G401.6 (cell line): Measurements from ENCODE around the gene CLOCK.

Experiments
- FAIRE-seq: peaks from 2 replicates; lab custom pipeline; 2012; peaks lifted over from hg19 to GRCh38; lab: Jason Lieb, UNC

The CLOCK gene

DNA sequence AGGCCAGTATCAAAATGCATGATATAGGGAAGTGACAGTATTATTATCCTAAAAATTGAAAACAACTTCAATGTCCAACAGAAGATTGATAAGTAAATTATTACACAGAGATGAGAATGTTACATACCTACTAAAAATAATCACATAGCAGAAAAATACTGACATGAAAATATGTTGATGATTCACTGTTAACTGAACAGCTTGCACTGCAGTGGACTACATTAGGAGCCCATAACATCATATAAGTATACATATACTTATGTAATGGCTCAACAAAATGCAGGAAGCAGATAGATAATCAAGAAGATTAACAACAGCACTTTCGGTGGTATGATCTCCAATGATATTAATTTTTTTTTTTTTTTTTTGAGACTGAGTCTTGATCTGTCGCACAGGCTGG is 7.1 kb downstream of the CLOCK start:
- no peak for FAIRE-seq

DNA sequence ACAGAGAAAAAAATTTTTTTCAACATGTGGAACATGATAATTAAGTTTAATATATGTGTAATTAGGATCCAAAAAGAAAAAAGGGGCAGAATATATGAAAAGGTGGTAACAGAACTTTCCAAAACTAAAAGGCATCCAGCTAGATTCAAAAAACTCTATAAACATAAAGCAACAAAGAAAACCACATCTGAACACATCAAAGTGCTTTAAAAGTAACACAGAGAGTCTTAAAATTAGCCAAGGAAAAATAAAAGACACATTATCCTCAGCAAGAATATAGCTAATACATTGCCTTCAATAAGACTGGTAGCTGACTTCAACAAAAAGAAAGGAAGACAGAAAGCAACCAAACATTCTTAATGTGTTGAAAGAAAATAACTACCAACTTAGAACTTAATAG is 8.2 kb downstream of the CLOCK start:
- FAIRE-seq, result no peak

DNA sequence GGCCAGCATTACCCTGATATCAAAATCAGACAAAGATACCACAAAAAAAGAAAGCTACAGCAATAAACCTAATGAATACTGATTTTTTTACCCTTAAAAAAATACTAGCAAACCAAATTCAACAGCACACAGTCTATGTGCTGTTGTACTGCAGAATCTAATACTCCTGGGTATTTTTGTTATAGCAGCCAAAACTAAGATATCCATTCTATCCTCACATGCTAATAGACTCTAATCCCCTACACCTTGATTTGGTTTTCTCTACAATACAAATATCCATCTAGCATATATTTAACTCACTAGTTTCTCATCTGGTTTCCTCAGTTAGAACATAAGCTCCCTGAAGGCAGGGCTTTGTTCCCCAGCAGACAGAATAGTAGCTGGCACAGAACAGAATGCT is 12.4 kb downstream of the CLOCK start:
- no peak for FAIRE-seq

DNA sequence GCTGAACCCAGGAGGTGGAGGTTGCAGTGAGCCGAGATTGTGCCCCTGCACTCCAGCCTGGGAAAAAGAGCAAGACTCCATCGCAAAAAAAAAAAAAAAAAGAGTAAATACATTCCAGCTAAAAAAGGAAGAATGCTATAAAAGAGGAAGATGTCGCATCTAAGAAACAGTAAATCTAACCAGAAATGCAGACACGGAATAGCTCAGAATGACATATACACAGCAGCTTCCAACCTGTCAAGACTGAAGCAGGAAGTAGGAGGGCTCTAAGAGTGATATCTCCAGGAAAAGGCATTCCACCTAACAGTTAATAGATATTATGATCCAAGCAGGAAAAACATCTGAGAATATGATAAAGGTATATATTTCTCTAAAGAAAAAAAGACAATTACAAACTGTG is 16.0 kb downstream of the CLOCK start:
- no peak for FAIRE-seq

DNA sequence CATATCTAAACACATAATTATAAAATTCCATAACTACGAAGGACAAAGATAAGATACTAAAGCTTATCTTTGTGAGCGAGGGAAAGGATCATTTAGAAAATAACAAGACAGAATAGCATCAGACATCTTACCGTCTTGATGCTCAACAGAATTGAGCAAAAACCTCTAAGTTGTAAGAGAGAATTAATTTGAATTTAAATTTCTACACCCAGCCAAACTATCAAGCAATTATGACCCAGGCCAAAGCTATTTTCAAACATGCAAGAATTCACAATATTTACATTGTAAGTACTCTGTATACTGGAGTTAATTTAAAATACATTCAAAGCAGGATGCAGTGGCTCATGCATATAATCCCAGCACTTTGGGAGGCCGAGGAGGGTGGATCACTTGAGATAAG is 16.5 kb downstream of the CLOCK start:
- no peak for FAIRE-seq

DNA sequence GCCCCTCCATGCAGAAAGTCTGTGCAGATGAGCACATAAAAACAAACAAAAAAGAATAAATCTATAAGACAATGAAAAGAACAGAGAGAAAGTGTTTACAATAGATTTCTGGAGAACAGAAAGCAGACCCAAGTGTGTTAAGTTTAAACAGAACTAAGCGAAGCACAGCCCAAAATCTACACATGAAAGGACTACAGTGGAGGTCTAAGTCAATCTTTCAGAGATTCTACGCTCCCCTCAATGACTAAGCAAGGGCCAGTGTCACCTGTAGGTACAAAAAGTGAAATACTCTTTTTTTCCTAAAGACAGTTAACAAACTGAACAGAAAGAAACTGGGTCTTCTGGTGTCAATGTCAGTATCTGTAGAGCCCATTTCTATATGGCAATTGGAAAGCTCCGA is 18.2 kb downstream of the CLOCK start:
- FAIRE-seq, result no peak

DNA sequence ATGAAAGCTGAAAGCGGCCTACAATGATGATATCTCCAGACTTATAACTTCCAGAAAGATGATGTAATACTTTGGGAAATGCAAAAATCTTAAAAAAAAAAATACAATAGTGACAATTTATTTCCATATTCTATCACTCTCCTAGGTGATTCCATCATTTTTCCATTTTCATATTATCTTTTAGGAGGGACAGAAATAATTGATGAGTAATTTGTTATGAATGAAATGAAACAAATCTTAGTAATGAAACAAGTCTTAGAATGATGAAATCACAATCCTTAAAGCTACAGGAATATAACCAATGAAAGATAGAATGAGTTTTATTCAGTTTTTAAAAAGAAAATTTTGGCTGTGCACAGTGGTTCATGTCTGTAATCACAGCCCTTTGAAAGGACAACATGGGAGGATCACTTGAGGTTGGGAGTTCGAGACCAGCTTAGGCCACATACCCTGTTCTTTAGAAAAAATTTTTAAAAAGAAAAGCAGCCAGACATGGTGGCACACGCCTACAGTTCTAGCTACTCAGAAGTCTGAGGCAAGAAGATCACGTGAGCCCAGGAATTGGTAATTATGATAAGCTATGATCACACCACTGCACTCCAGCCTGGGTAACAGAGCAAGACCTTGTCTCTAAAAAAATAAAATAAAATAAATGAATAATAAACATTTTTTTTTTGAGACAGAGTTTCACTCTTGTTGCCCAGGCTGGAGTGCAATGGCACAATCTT is 21.7 kb downstream of the CLOCK start:
- no peak for FAIRE-seq

DNA sequence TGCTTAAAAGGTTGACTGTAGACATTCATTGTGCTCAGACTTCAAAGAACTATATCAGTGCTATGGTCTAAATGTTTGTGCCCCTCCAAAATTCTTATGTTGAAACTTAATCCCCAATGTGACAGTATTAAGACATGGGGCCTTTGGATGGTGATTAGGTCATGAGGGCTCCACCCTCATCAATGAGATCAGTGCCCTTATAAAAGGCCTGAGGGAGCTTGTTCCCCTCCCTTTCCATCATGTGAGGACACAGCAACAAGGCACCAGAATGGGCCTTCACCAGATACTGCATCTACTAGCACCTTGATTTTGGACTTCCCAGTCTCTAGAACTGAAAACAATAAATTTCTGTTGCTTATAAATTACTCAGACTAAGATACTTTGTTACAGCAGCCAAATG is 28.3 kb downstream of the CLOCK start:
- FAIRE-seq, result no peak

DNA sequence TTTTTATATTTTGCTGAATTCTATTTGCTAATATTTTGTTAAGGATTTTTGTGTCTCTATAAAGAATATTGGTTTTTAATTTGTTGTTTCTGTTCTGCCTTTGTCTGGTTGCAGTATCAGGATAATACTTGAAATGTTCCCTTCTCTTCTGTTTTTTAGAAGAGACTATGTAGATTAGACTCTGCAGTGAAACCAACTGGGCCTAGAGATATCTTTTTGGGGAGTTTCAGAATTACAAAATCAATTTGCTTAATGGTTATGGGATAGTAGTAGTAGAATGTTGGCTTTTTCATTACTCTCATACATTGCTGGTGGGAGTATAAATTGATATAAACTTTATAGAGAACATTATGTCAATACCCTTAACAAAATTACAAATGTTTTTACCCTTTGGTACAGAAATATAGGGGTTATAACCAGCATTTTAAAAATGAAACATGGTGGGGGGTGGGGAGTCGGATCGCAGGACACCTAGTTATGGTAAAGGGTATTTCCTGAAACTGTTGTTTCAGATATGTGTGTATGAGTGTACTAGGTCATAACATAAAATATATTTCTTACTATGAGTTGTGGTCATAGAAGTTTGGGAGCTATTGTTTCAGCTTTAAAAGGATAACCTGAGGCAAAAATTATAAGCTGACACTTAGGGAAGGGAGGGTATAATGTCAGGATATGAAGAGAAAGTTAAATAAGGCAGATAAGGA is 29.0 kb downstream of the CLOCK start:
- FAIRE-seq, result no peak

DNA sequence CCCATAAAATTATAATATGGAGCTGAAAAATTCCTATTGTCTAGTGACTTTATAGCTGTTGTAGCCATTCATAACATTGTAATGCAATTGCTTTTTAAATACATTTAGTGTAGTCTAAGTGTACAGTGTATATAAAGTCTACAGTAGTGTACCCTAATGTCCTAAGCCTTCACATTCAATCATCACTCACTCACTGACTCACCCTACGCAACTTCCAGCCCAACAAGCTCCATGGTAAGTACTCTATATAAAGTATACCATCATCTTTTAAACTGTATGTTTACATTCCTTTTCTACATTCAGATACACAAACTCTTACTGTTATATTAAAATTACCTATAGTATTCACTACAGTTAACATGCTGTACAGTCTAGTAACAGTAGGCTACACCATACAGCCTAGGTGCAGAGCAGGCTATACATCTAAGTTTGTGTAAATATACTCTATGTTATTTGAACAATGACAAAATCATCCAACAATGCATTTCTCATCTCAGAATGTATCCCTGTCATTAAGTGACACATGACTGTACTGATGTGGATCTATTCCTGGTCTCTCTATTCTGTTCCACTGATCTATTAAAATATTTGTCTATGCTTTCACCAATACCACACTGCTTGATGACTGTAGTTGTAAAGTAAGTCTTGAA is 33.7 kb downstream of the CLOCK start:
- FAIRE-seq, result no peak

DNA sequence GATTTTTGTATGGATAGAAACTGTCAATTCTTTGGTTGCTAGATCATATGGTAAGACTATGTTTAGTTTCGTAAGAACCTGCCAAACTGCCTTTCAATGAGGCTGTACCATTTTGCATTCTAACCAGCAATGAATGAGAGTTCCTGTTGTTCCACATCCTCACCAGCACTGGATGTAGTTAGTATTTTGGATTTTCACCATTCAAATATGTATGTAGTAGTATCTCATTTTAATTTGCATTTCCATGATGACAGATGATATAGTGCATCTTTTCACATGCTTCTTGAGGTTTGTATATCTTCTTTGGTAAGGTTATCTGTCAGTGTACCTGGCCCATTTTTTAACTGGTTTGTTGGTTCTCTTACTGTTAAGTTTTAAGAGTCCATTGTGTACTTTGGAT is 34.6 kb downstream of the CLOCK start:
- FAIRE-seq, result no peak

DNA sequence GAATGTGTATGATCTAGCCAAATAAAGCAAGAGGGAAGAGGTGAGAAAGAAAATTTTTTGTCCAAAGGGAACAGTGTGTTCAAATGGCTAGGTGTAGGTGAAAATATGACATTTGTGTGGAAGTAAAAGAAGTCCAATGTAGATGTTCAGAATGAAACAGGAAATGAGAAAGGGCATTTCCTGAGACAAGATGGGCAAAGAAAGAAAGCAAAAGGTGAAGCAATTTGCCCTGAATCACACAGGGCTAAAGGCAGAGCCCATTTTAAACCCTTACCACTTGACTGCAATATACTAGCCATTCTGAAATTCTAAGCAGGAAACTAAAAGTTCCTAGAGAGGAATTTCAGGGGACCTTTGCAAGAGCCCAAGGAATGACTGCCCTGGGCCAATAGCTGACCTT is 36.0 kb downstream of the CLOCK start:
- no peak for FAIRE-seq

DNA sequence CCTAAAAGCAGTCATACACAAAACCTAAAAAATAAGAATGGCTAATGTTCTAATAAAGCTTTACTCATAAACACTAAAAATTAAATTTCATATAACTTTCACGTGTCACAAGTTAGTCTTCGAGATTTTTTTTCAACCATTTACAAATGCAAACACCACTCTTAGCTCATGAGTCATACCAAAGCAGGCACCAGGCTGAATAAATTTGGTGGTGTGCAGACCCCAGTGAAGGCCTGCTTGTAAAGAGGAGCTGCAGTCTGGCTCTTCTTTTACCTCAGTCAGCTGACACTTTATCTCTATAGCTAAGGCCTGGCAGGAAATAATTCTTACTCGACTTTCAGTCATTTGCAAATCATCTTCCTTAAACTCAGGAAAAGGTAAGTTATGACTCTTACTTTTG is 37.4 kb downstream of the CLOCK start:
- FAIRE-seq, result no peak

DNA sequence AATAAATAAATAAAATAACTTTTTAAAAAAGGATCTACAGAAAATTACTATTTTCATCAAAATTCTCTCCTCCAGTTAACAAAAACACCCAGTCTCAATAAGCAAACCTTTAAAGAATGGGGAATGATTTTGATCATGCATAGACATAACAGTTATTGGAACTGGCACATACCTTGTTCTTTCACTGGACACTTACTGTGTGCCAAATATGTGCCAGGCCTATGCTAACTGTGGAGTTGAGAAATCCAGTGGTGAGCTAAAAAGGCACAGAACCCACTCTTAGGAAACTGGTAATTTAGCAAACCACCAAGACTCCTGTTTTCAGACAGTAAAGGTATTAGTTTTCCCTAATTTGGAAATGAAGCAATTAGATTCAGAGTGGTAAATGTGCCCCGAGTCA is 39.1 kb downstream of the CLOCK start:
- no peak for FAIRE-seq

DNA sequence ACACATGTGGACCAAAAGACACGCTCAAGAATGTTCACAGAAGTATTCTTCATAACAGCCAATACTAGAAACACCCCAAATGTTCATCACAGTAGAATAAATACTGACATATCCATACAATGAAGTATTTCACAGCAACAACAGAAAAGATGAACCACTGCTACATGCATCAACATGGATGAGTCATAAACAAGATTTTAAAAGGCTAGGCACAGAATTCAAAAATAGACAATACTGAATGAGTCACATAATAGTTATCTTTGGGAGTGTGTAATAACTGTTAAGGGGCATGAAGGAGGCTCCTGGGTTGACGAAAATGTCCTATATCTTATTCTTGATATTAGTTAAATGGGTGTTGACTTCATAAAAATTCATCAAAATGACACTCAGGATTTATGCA is 43.5 kb downstream of the CLOCK start:
- no peak for FAIRE-seq

DNA sequence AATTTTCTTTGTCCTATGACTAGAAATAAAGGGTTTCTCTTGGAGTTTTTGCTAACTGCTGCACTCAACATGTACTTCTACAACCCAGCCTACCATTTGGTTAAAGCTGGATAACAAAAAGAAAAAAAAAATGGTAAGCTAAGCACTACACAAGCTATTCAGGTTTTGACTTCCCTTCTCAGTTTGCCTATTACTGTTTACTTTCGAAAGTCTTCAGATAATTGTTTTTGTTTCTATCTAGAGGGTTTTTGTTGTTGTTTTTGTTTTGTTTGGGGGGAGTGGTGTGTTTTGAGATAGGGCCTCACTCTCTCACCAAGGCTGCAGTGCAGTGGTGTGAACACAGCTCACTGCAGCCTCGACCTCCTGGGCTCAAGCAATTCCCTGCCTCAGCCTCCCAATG is 46.6 kb downstream of the CLOCK start:
- FAIRE-seq, result no peak

DNA sequence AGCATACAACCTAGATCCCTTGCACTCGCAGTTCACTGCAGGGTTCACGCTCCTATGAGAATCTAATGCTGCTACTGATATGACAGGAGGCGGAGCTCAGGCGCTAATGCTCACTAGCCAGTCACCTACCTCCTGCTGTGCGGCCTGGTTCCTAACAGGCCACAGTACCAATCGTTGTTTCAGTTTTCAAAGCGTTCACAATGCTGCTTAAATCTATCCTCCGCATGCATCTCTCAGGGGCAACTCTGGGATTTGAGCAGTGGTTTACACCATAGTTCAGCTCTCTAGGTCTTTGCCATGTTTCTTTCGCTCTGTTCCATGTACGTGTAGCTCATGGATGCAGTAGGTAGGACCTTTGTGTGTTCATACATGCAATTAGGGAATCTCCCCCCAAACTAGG is 47.2 kb downstream of the CLOCK start:
- no peak for FAIRE-seq

DNA sequence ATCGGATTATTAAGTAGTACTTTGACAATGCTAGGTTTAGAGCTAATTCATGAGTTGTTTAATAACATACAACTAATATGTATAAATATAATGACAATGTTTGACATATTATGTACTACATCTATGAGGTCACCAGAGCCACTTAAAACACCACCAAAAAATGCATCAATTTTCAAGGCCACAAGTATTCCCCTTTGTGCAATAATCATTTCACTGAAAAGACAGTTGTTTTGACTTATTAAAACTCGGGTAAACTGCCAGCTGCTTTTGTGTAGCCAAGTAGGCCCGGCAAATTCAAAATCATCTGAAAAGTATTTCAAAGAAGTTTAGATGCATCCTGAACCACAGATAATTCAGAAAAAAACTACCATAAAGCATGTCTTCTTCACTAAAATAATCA is 48.7 kb downstream of the CLOCK start:
- FAIRE-seq, result peak; percentile 11

DNA sequence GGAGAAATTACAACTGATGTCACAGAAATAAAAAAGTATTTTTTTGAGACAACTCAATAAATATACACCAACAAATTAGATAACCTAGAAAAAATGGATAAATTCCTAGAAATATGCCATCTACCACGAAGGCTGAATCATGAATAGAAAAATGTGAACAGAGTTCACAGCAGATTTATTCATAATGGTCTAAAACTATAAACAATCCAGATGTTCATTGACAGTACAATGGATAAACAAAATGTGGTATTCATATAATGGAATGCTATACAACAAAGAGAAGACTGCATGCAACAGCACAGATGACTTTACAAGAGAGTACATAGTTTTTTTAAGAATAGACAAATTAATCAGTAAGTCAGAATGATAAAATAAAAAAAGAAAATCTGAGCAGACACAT is 55.2 kb downstream of the CLOCK start:
- FAIRE-seq, result no peak

DNA sequence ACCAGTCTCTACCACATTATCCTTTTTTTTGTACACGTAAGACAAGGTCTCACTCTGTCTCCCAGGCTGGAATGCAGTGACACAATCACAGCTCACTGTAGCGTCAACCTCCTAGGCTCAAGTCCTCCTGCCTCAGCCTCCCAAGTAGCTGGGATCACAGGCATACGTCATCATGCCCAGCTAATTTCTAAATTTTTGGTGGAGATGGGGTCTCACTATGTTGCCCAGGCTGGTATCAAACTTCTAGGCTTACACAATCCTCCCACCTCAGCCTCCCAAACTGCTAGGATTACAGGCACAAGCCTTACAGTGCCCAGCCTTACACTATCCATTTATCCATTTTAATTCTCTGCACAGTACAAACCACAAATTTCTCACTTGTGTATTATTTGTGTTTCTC is 58.0 kb downstream of the CLOCK start:
- no peak for FAIRE-seq

DNA sequence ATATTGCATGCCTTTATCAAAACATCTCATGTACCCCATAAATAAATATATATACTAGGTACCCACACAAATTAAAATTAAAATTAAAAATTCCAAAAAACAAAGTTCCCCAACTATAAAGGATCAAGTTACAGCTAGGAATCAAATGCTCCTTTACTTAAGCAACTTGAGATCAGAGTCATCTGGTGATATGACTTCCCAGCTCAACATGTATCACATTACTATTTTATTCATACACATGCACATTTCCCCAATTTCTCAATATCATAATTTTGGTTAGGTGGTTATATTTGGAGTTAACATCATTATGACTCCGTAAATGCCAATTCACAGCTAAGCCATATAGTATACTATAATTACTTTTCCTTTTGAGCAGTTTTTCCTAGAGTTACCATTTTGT is 60.9 kb downstream of the CLOCK start:
- no peak for FAIRE-seq

DNA sequence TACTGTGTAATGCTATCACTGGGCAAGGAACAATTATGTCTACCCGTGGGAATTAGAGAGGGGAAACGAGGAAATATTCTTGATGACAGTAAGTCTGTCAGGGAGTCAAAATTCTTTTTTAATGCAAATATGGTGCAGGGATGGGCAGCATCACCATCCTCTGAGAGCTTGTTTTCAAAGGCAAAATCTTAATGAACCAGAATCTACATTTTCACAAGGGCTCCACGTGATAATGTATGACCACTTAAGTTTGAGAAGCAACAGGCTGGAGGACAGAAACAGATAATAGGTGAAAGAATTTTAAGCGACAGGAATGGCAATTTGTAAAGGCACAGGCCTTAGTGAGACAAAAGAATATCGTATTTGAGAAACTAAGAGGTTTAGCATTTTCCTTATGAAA is 63.4 kb downstream of the CLOCK start:
- FAIRE-seq, result no peak

DNA sequence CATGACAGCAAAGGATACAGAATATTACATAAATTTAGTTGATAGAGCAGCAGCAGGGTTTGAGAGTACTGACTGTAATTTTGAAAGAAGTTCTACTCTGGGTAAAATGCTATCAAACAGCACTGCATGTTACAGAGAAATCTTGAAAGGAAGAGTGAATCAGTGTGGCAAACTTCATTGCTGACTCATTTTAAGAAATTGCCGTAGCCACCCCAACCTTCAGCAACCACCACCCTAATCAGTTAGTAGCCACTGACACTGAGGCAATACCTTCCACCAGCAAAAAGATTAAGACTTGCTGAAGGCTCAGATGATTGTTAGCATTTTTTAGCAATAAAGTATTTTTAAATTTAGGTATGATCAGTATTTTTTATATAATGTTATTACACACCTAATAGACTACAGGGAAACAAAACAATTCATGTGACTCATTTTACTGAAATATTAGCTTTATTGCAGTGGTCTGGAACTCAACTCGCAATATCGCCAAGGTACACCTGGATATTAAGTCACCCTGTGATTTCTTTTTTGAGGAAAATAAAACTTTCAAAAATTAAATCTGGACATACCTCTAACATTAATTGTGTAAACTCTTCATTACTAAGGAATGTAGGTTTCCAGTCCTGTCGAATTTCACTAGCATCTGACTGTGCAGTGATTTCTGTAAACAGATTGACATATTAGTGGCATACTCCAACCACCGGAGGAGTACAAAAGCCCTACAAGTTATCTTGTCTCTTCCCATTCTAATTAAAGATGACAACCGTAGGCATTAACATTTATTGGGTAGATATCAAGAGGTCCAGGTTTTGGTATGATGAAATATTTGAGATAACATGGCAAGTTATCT is 71.1 kb downstream of the CLOCK start:
- no peak for FAIRE-seq
